Neural cell (in vitro differentiated cells): ENCODE results near the gene GGCX. TPM values are rescaled to one million over a fixed set of nuclear protein-coding genes. Genes with fewer than 3 reads are reported as not detected.

Experiments used
- H2AFZ ChIP-seq: fragments of 200-600, 300-800 bp; sonication (generic), shearing (Covaris generic); 2 replicates; pipeline ENCODE4 v1.6.0; 2014; ENCODE audit warnings: low read depth, mild to moderate bottlenecking, antibody characterized with exemption, low read length, moderate library complexity
- H3F3A ChIP-seq: fragments of 200-600 bp; shearing (Covaris generic); 2 replicates; pipeline ENCODE4 v1.6.1; 2016; ENCODE audit warnings: mild to moderate bottlenecking, moderate library complexity, mixed read lengths, antibody characterized with exemption, low read length; ENCODE audit not compliant: insufficient read depth, poor library complexity, severe bottlenecking
- H3K27ac ChIP-seq: fragments of 200-600, 300-800 bp; sonication (generic), shearing (Covaris generic); 2 replicates; pipeline ENCODE4 v1.5.1; 2014; ENCODE audit warnings: mild to moderate bottlenecking, low read length, moderate library complexity
- H3K27me3 ChIP-seq: fragments of 300-800, 200-600 bp; sonication (generic), shearing (Covaris generic); 2 replicates; pipeline ENCODE4 v1.6.0; 2014; ENCODE audit warnings: mild to moderate bottlenecking, low read depth, low read length, moderate library complexity; ENCODE audit not compliant: insufficient read depth
- H3K36me3 ChIP-seq: fragments of 300-800, 200-600 bp; sonication (generic), shearing (Covaris generic); 2 replicates; pipeline ENCODE4 v1.5.1; 2014; ENCODE audit warnings: mild to moderate bottlenecking, antibody characterized with exemption, low read length, moderate library complexity; ENCODE audit not compliant: insufficient read depth
- H3K4me2 ChIP-seq: fragments of 300-800, 200-600 bp; sonication (generic), shearing (Covaris generic); 2 replicates; pipeline ENCODE4 v1.6.0; 2014; ENCODE audit warnings: mild to moderate bottlenecking, low read length
- H3K4me3 ChIP-seq: fragments of 300-800, 200-600 bp; sonication (generic), shearing (Covaris generic); 2 replicates; pipeline ENCODE4 v1.5.1; 2014; ENCODE audit warnings: mild to moderate bottlenecking, low read length, moderate library complexity
- H3K79me2 ChIP-seq: fragments of 200-600 bp; shearing (Covaris generic); replicated peaks from 2 replicates; pipeline ENCODE4 v1.6.0; 2014; ENCODE audit warnings: mild to moderate bottlenecking, low read length, moderate library complexity; ENCODE audit not compliant: insufficient read depth
- H3K9ac ChIP-seq: fragments of 300-800, 200-600 bp; sonication (generic), shearing (Covaris generic); 2 replicates; pipeline ENCODE4 v1.6.1; 2016; ENCODE audit warnings: mild to moderate bottlenecking, low read length, mixed read lengths
- H3K9me2 ChIP-seq: fragments of 200-600 bp; shearing (Covaris generic); 2 replicates; pipeline ENCODE4 v1.6.1; 2016; ENCODE audit warnings: mild to moderate bottlenecking, low read length, mixed read lengths; ENCODE audit not compliant: insufficient read depth
- H3K9me3 ChIP-seq: fragments of 200-600, 300-800 bp; sonication (generic), shearing (Covaris generic); 2 replicates; pipeline ENCODE4 v1.6.1; 2016; ENCODE audit warnings: mild to moderate bottlenecking, mixed run types, low read length, moderate library complexity, mixed read lengths
- H4K20me1 ChIP-seq: fragments of 200-600 bp; shearing (Covaris generic); 2 replicates; pipeline ENCODE4 v1.6.1; 2016; ENCODE audit warnings: mild to moderate bottlenecking, mixed run types; ENCODE audit not compliant: insufficient read depth
- CTCF ChIP-seq: fragments of 450-650 bp; IDR thresholded peaks from 2 replicates; pipeline ENCODE4 v1.5.1; 2014; ENCODE audit warnings: antibody characterized with exemption, mild to moderate bottlenecking, moderate library complexity; ENCODE audit not compliant: poor library complexity, severe bottlenecking
- EP300 ChIP-seq: fragments of 450-650 bp; conservative IDR thresholded peaks from 2 replicates; pipeline ENCODE4 v1.6.1; 2014; ENCODE audit warnings: antibody characterized with exemption, mild to moderate bottlenecking, moderate library complexity; ENCODE audit not compliant: poor library complexity, severe bottlenecking
- EZH2 ChIP-seq: fragments of 200-600, 300-800 bp; shearing (Covaris generic), sonication (generic); IDR thresholded peaks from 2 replicates; pipeline ENCODE4 v1.6.1; 2014; ENCODE audit warnings: antibody characterized with exemption, low read length, borderline replicate concordance, mild to moderate bottlenecking; ENCODE audit not compliant: insufficient read depth, poor library complexity, severe bottlenecking
- MXI1 ChIP-seq: fragments of 450-650 bp; conservative IDR thresholded peaks from 2 replicates; pipeline ENCODE4 v1.6.1; 2014; ENCODE audit warnings: antibody characterized with exemption, mild to moderate bottlenecking; ENCODE audit not compliant: poor library complexity, severe bottlenecking
- POLR2AphosphoS5 ChIP-seq: IDR thresholded peaks from 2 replicates; pipeline ENCODE4 v1.6.1; 2012
- RAD21 ChIP-seq: fragments of 450-650 bp; conservative IDR thresholded peaks from 2 replicates; pipeline ENCODE4 v1.6.1; 2014; ENCODE audit warnings: antibody characterized with exemption, mild to moderate bottlenecking, moderate library complexity
- SMC3 ChIP-seq: fragments of 450-650 bp; conservative IDR thresholded peaks from 2 replicates; pipeline ENCODE4 v1.6.1; 2014; ENCODE audit warnings: antibody characterized with exemption, mild to moderate bottlenecking, moderate library complexity; ENCODE audit not compliant: poor library complexity
- TAF1 ChIP-seq: IDR thresholded peaks from 2 replicates; pipeline ENCODE4 v1.6.1; 2012; ENCODE audit warnings: low read depth
- polyA plus RNA-seq: library from polyadenylated mRNA; depleted of rRNA; stranded (reverse); fragments of >200 nt; gene quantifications from 2 replicates; pipeline ENCODE4 v1.2.3, GENCODE V29; 2014
- TF ChIP-seq, protein P1 (sequence below): IDR thresholded peaks from 2 replicates; pipeline ENCODE4 v1.6.1; 2012; ENCODE audit warnings: borderline replicate concordance

Gene GGCX
- polyA plus RNA-seq, 1 donor from 2014 or later = 41.4 TPM

DNA sequence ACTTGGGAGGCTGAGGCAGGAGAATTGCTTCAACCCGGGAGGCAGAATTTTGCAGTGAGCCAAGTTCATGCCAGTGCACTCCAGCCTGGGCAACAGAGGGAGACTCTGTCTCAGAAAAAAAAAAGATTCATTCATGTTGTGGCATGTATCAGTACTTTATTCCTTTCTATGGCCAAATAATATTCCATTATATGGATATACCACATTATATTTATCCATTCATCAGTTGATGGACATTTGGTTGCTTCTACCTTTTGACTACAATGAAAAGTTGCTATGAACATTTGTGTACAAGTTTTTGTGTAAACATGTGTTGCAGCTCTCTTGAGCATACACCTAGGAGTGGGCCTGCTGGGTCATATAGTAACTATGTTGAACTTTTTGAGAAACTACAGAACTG, 31.5 kb downstream of the GGCX start:
- no peak for TF ChIP-seq EP300
- no peak for TF ChIP-seq POLR2AphosphoS5
- TF ChIP-seq EZH2 = no peak
- TF ChIP-seq RAD21 = no peak
- TF ChIP-seq MXI1 = no peak
- no peak for TF ChIP-seq SMC3
- TF ChIP-seq, protein P1, sequence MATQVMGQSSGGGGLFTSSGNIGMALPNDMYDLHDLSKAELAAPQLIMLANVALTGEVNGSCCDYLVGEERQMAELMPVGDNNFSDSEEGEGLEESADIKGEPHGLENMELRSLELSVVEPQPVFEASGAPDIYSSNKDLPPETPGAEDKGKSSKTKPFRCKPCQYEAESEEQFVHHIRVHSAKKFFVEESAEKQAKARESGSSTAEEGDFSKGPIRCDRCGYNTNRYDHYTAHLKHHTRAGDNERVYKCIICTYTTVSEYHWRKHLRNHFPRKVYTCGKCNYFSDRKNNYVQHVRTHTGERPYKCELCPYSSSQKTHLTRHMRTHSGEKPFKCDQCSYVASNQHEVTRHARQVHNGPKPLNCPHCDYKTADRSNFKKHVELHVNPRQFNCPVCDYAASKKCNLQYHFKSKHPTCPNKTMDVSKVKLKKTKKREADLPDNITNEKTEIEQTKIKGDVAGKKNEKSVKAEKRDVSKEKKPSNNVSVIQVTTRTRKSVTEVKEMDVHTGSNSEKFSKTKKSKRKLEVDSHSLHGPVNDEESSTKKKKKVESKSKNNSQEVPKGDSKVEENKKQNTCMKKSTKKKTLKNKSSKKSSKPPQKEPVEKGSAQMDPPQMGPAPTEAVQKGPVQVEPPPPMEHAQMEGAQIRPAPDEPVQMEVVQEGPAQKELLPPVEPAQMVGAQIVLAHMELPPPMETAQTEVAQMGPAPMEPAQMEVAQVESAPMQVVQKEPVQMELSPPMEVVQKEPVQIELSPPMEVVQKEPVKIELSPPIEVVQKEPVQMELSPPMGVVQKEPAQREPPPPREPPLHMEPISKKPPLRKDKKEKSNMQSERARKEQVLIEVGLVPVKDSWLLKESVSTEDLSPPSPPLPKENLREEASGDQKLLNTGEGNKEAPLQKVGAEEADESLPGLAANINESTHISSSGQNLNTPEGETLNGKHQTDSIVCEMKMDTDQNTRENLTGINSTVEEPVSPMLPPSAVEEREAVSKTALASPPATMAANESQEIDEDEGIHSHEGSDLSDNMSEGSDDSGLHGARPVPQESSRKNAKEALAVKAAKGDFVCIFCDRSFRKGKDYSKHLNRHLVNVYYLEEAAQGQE = no peak
- no peak for TF ChIP-seq CTCF
- TF ChIP-seq TAF1 = no peak
- no peaks in the 10 kb centered on the region for H3K79me2 ChIP-seq
- no peaks in the 10 kb centered on the region for H3K9me3 ChIP-seq
- no peaks in the 10 kb centered on the region for H3K27me3 ChIP-seq
- no peak overlapping the region for H3K9ac ChIP-seq
- H2AFZ ChIP-seq = no peak overlapping the region
- H3K4me2 ChIP-seq = no peak overlapping the region
- H3K9me2 ChIP-seq = no peaks in the 10 kb centered on the region
- H3K36me3 ChIP-seq = no peaks in the 10 kb centered on the region
- no peak overlapping the region for H3K4me3 ChIP-seq
- no peaks in the 10 kb centered on the region for H3F3A ChIP-seq
- no peaks in the 10 kb centered on the region for H4K20me1 ChIP-seq
- H3K27ac ChIP-seq = no peak overlapping the region

GRCh38 chr2:85528355-85528754, 32.9 kb downstream of the GGCX start:
- Histone ChIP-seq H3K9me2 (no peaks in the 10 kb centered on the region), H2AFZ (no peak overlapping the region), H3K9ac (no peak overlapping the region), H3K4me3 (no peak overlapping the region), H3K9me3 (no peaks in the 10 kb centered on the region), H3K27me3 (no peaks in the 10 kb centered on the region), H3F3A (no peaks in the 10 kb centered on the region), H3K27ac (no peak overlapping the region), H3K79me2 (no peaks in the 10 kb centered on the region), H3K36me3 (no peaks in the 10 kb centered on the region), H3K4me2 (no peak overlapping the region), H4K20me1 (no peaks in the 10 kb centered on the region)
- TF ChIP-seq EP300 (no peak), MXI1 (no peak), POLR2AphosphoS5 (no peak), TAF1 (no peak), EZH2 (no peak), RAD21 (no peak), SMC3 (no peak), CTCF (no peak)
- TF ChIP-seq, protein P1 = no peak
